Uterus (tissue), 2 donors: Measurements from ENCODE around the gene CPB1.

Experiments
- CTCF ChIP-seq, 4 experiments: fragments of 200-600 bp in 2 of 4; fragments of 450-650 bp in 2 of 4; sonication (generic) in 2 of 4; IDR thresholded peaks; one replicate each; pipeline ENCODE4 v1.5.1; 2016 to 2019; ENCODE audit warnings: antibody characterized with exemption in 4 of 4, mild to moderate bottlenecking in 2 of 4, moderate library complexity in 1 of 4
- POLR2A ChIP-seq, 2 donors: fragments of 450-650 bp; IDR thresholded peaks; one replicate each; pipeline ENCODE4 v1.6.1; 2016; ENCODE audit warnings: antibody characterized with exemption in 2 of 2, mild to moderate bottlenecking in 1 of 2, moderate library complexity in 1 of 2

GRCh38 chr3:148789906-148790305 is 37.7 kb upstream of the CPB1 start:
- TF ChIP-seq CTCF (IDR thresholded peaks at IDR 0.05) (no peak), POLR2A (IDR thresholded peaks at IDR 0.05) (no peak)
